GM12878 (cell line): Measurements from ENCODE around the gene MDM4. TPM values are rescaled to one million over a fixed set of nuclear protein-coding genes. Genes with fewer than 3 reads are reported as not detected.

Source experiments
- BHLHE40 ChIP-seq, 2 experiments: fragments of 450-650 bp in 1 of 2; IDR thresholded peaks; 2 replicates each; pipeline ENCODE4 v1.6.1; 2011 to 2017; ENCODE audit warnings: low read depth in 2 of 2, borderline replicate concordance in 1 of 2, improper control_type of control experiment in 1 of 2, low read length in 1 of 2, mild to moderate bottlenecking in 1 of 2
- CEBPZ ChIP-seq: fragments of 150-350 bp; IDR thresholded peaks from 2 replicates; pipeline ENCODE4 v1.6.1; 2016; ENCODE audit warnings: low read depth, low read length
- CHD1 ChIP-seq: IDR thresholded peaks from 2 replicates; pipeline ENCODE4 v1.6.1; 2012; ENCODE audit warnings: low read depth, low read length, improper control_type of control experiment
- E2F8 ChIP-seq: fragments of 450-650 bp; IDR thresholded peaks from 2 replicates; pipeline ENCODE4 v1.6.1; 2018; ENCODE audit warnings: mild to moderate bottlenecking, low read depth, moderate library complexity; ENCODE audit not compliant: partially characterized antibody
- EED ChIP-seq: sonication (generic); IDR thresholded peaks from 2 replicates; pipeline ENCODE4 v1.6.1; 2016; ENCODE audit warnings: antibody characterized with exemption, low read depth
- ETV6 ChIP-seq, 2 experiments: fragments of 450-650 bp in 1 of 2; IDR thresholded peaks in 1 of 2; conservative IDR thresholded peaks in 1 of 2; 2 replicates each; pipeline ENCODE4 v1.6.1; 2014; ENCODE audit warnings: antibody characterized with exemption in 1 of 2, borderline replicate concordance in 1 of 2, low read depth in 1 of 2, mild to moderate bottlenecking in 1 of 2, moderate library complexity in 1 of 2
- HDAC6 ChIP-seq: fragments of 200-600 bp; sonication (generic); IDR thresholded peaks from one replicate; pipeline ENCODE4 v1.8.0; 2017; ENCODE audit warnings: antibody characterized with exemption; ENCODE audit not compliant: unreplicated experiment
- LARP7 ChIP-seq: fragments of 450-650 bp; IDR thresholded peaks from 2 replicates; pipeline ENCODE4 v1.6.1; 2017; ENCODE audit warnings: mild to moderate bottlenecking
- NR2C2 ChIP-seq: IDR thresholded peaks from 2 replicates; pipeline ENCODE4 v1.6.1; 2011; ENCODE audit warnings: borderline replicate concordance, low read depth; ENCODE audit not compliant: control insufficient read depth, insufficient read length
- NRF1 ChIP-seq: conservative IDR thresholded peaks from 2 replicates; pipeline ENCODE4 v1.6.1; 2011; ENCODE audit warnings: mild to moderate bottlenecking, low read depth, low read length, improper control_type of control experiment
- PBX3 ChIP-seq: IDR thresholded peaks from 2 replicates; pipeline ENCODE4 v1.6.1; 2011; ENCODE audit warnings: mild to moderate bottlenecking, low read depth, low read length, moderate library complexity; ENCODE audit not compliant: insufficient replicate concordance
- PKNOX1 ChIP-seq: fragments of 450-650 bp; IDR thresholded peaks from 2 replicates; pipeline ENCODE4 v1.6.1; 2016; ENCODE audit warnings: mild to moderate bottlenecking
- RB1 ChIP-seq: fragments of 450-650 bp; formaldehyde crosslinking; IDR thresholded peaks from 2 replicates; pipeline ENCODE4 v1.6.1; 2017; ENCODE audit warnings: mild to moderate bottlenecking, borderline replicate concordance
- SIN3A ChIP-seq: IDR thresholded peaks from 2 replicates; pipeline ENCODE4 v1.6.1; 2012; ENCODE audit warnings: low read depth, low read length, improper control_type of control experiment
- SKIL ChIP-seq: fragments of 450-650 bp; IDR thresholded peaks from 2 replicates; pipeline ENCODE4 v1.6.1; 2017; ENCODE audit warnings: mild to moderate bottlenecking, low read depth, inconsistent platforms; ENCODE audit not compliant: poor library complexity, severe bottlenecking
- SMAD5 ChIP-seq: IDR thresholded peaks from 2 replicates; pipeline ENCODE4 v1.6.1; 2016; ENCODE audit warnings: antibody characterized with exemption, low read depth
- SMARCA5 ChIP-seq: fragments of 450-650 bp; IDR thresholded peaks from 2 replicates; pipeline ENCODE4 v1.6.1; 2017; ENCODE audit warnings: mild to moderate bottlenecking
- WRNIP1 ChIP-seq: IDR thresholded peaks from 2 replicates; pipeline ENCODE4 v1.6.1; 2011; ENCODE audit warnings: low read depth, low read length, improper control_type of control experiment, borderline replicate concordance
- ZBED1 ChIP-seq: IDR thresholded peaks from 2 replicates; pipeline ENCODE4 v1.6.1; 2016; ENCODE audit warnings: borderline replicate concordance
- ZNF24 ChIP-seq: fragments of 450-650 bp; IDR thresholded peaks from 2 replicates; pipeline ENCODE4 v1.6.1; 2017; ENCODE audit warnings: antibody characterized with exemption, mild to moderate bottlenecking
- ZNF622 ChIP-seq: fragments of 450-650 bp; IDR thresholded peaks from 2 replicates; pipeline ENCODE4 v1.6.1; 2017; ENCODE audit warnings: mild to moderate bottlenecking, inconsistent platforms
- polyA plus RNA-seq, 11 experiments: library from polyadenylated mRNA; depleted of rRNA in 4 of 11; unstranded in 6 of 11; stranded (reverse) in 5 of 11; fragments of >200 nt; fragmentation: Nextera tagmentation in 4 of 11; fragmentation: Illumina TruSeq in 1 of 11; extraction: Ambion mirVana in 4 of 11; extraction: Trizol in 1 of 11; gene quantifications; 1 replicate in 1 of 11; 2 replicates in 10 of 11; pipeline versions ENCODE4 v1.2.1 to v1.2.3, GENCODE V29; 2011 to 2016; ENCODE audit warnings: inconsistent platforms in 2 of 11, missing spikeins in 2 of 11, low read depth in 1 of 11
- total RNA-seq, 4 experiments: library from RNA; depleted of rRNA in 3 of 4; stranded (reverse); fragments of >200 nt in 3 of 4; fragmentation: Illumina TruSeq in 1 of 4; extraction: Trizol in 1 of 4; gene quantifications; 2 replicates each; pipeline versions ENCODE4 v1.2.1 to v1.2.3, GENCODE V29; 2013 to 2021

The MDM4 gene
- total and polyA plus RNA-seq, 10 of the 15 experiments (the other 5 are each of a cell fraction or from before 2014, with no cell fraction given), result 2.5 to 74.4 (median 22.7) TPM

- TF ChIP-seq CEBPZ (no peak), WRNIP1 (no peak), NRF1 (no peak), CHD1 (no peak), ETV6 (conservative IDR thresholded peaks at IDR 0.05 in 1 of 2, IDR thresholded peaks at IDR 0.05 in 1 of 2; ENCODE audit: borderline replicate concordance in 1 of 2, low read depth in 1 of 2) (peak in 1 of 2 experiments; percentile 68; a peak in 2 of 4 replicates), BHLHE40 (IDR thresholded peaks at IDR 0.05; ENCODE audit: borderline replicate concordance in 1 of 2, low read depth in 2 of 2, low read length in 1 of 2) (peak; percentile 18 to 49; a peak in 2 of 4 replicates), SMARCA5 (no peak), SKIL (no peak), RB1 (no peak), ZNF622 (no peak), E2F8 (peak; percentile 59), SIN3A (0 out of 2 replicates have a peak, but pooled peaks have one; percentile 19), LARP7 (no peak), ZBED1 (no peak), ZNF24 (no peak), EED (peak; percentile 92), PBX3 (peak; percentile 79), NR2C2 (no peak), SMAD5 (no peak), HDAC6 (no peak), PKNOX1 (peak; percentile 92)
Measured at GRCh38 chr1:204564835-204565234, 48.6 kb downstream of the MDM4 start (continued).
